Germinal center (tissue), 1 donor: ENCODE results near the gene FOXB2.

Source experiments
- DNase-seq: peaks from one replicate; pipeline ENCODE4 v3.0.0; 2012; ENCODE audit warnings: mixed read lengths, low spot score

FOXB2 gene

GRCh38 chr9:77063645-77064285, 44.3 kb downstream of the FOXB2 start:
- no peak for DNase-seq

- no peak for DNase-seq
Measured at GRCh38 chr9:77066388-77066787, 46.9 kb downstream of the FOXB2 start.
